Effector CD4-positive, alpha-beta T cell (primary cell): ENCODE data around the gene RBM33.

ENCODE experiments used
- DNase-seq: peaks from one replicate; pipeline ENCODE4 v3.0.0-alpha.2; 2020

Gene RBM33

DNA sequence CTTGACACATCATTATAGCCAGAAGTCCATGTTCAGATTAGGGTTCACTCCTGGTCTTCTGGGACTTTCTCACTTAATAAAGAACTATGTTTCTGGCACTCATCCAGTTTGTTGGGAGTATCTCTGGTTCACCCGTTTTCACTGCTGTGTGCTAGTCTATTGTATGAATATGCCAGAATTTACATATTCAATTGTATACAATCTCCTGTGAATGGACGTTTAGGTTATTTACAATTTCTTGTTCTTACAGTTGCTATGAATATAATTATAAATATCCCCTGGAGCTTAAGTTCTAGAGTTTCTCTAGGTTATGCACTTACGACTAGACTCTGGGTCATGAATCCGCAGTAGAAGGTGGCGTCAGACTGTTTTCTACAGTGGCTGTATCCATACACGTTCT lies 20.0 kb upstream of the RBM33 start:
- DNase-seq = no peak

DNA sequence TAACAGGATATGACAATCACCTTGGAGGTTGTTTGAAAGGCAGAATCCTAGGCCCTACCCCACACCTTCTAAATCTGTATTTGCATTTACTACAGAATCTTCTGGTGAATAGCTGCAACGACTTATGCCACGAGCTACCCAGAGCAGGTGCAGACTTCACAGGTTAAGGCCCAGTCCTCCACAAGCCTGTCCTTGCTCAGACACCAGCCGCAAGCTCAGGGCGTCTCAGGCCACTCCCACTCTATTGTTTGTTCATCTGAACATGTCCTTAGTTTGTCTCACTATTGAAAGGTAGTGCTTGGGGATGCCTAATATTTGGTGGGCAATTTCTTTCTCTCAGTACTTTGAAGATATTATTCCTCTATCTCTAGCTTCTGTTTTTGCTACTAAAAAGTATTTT lies 18.9 kb upstream of the RBM33 start:
- no peak for DNase-seq

DNA sequence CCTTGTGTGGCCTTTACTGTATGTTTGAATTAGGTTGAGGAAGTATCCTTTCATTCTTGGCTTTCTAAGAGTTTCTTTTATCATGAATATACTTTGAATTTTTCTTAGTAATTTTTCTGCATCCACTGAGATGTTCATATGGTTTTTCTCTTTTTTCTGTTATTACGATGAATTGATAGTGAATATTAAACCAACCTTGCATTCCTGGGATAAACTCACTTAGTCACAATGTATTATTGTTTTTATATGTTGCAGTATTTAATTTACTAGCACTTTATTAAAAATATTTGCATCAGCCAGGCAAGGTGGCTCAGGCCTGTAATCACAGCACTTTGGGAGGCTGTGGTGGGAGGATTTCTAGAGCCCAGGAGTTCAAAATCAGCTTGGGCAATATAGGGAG lies 15.3 kb upstream of the RBM33 start:
- DNase-seq = no peak

DNA sequence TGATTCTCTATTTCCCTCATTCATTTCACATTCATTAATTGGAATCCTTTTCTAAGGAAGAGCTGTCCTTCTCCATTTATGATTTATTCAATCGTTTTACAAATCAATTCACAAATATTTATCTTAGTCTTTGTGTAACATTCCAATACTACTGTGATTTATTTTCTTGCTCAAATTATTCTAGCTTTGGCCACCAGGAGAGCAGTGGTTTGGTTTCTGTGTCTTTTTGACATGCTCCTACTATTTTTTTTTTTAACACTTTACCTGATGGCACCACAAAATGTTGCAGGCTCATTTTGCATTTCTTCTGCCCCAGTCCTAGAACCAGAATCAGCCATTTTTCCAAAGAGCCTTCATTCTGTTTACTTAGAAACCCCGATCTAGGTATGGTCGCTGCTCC lies 13.3 kb upstream of the RBM33 start:
- no peak for DNase-seq

DNA sequence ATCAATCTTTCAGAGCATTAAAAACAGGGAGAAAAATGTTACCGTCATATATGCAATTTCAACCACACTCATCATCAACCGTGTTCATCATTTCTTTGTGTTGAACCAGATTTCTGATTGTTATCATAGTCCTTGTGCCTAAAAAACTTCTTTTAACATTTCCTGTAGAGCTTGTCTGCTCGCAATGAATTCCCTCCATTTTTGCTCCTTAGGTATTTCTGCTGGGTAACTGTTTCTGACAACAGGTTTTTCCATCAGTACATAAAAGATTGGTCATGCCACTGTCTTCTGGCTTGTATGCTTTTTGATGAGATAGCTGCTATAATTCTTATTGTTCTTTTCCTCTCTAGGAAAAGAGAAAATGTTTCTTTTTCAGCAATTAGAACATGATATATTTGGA lies 8.6 kb upstream of the RBM33 start:
- DNase-seq = no peak

DNA sequence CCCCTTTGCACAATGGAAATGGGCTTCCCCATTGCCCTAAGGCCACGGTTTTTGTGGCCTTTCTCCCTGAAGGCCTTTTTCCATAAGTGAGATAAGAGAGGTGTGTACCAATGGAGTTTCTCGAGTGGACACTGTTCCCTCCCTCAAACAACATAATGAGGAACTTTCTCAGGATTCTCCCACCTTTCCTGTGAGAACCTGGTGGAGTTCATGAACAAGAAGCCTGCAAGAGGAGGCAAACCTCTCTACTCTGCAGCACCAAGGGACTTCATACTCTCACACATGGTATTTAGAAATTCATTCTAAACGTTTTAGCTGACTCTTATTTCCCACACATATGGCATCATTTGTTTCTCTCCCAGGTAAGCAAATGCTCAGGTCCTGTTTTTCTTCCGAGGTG lies 7.3 kb upstream of the RBM33 start:
- DNase-seq = no peak

DNA sequence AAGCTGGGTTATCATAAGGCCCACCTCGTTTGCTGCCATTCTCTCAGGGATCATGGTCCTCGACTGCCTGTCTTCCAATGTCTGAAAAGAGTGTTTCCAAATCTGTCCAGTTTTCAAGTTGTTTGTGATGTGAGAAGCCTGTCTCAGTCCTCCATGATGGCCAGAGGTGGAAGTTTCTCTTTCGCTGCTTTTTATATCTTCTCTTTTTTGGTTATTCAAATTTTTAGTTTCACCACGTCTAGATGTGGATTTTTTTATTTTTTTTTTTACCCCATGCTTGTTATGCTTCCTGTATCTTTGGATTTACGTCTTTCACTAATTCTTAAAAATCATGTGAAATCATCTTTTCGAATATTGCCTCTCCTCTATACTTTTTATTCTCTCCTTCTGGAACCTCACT lies 6.1 kb upstream of the RBM33 start:
- no peak for DNase-seq

DNA sequence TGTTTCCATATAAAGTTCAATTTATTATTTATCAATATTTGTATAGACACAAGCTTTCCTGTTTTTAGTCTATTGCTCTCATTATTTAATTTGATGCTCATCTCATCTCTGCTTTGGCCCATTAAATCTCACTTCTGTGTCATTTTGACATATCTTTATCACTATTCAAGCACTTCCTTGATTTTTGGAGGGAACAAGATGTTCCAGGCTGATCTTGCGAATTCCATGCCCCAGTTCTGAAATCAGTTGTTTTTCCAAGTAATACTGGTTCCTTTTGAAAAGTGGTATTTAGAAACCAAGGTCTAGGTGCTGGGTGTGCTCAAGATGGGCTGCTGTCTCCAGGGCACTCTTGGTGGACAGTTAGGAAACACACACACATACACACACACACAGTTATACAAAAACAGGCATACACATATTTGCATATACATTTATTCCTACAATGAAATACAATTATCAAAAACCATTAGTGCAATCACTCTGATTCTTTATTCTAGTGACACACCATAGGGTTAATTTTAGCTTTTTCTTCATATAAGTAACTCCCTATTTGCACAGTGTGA lies 4.4 kb upstream of the RBM33 start:
- DNase-seq = no peak

DNA sequence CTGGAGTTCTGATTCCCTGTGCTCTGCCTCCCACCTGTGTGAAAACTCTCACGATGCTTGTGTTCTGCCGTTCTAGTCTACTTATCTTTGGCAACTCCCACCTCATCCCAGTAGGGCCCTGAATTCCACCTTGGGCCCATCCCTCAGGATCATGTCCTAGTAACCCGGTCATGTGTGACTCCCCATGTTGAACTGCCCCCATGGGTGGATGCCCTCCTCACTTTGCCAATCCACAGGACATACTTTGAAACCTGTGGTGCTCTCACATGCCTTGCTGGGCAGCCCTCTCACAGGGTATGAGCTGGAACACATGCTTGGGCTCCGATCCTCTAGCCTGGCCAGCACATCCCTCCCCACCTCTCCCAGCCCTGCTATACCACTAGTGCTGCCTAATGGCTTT lies 3.8 kb upstream of the RBM33 start:
- no peak for DNase-seq

DNA sequence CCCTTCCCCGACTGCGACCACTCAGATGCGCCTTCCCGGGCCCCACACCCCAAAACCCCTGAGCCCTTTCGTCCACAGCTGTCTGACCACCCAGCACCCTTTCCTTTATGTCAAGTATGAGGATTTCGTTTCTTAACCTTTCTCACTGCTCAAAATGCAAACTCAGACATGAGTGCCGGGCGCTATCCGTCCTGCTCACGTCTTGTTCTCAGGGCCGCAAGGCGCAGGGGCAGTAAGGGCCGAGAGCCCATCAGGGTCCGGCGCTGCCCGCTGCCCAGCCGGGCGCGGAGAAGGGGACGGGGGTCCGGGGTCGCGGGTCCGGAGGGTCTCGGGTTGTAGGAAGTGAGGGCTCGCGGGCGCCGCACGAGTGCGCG lies 670 bp upstream of the RBM33 start:
- no peak for DNase-seq

DNA sequence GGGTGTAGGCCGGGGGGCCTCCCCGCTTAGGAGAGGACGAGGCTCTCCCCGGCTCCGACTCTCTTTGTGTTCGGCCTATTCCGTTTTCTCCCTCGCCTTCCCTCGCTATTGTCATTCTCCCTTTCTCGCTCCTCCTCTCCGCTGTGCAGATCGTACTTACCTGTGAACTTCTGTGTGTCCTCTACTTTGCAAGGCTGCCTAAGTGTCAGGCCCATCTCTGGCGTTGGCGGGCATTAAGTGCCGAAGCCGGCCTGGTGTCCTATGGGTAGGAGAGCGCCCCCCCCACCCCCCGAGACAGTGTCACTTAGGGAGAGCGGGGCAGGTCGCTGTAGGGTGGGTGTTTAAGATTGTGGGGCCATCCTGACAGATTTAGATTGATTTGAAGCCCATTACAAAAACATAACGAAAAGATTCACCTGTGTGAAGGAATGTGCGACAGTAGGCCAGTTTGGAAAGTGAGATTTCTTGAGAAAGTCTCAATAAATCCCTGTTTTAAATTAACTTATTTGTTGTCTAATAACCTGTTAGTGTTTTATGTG lies 579 bp downstream of the RBM33 start:
- DNase-seq = peak; percentile 11

DNA sequence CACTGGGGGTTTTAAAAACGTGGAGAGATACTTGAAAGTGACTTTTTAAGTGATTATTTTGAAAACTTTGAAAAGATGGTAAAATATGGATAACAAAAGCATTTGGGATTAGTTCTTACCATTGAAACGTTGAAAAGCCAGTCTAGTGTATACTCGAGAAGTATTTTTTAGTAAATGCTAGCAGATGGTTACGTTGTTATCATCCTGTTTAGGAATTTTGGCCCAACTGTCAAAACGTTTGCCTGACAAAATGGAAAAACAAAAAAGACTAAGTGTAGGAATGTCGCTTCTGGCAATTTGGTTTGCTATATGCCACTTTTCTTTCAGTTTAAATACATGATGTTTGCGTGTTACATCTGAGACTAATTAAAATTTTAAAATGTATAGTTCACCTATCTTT lies 1.2 kb downstream of the RBM33 start:
- DNase-seq = no peak

DNA sequence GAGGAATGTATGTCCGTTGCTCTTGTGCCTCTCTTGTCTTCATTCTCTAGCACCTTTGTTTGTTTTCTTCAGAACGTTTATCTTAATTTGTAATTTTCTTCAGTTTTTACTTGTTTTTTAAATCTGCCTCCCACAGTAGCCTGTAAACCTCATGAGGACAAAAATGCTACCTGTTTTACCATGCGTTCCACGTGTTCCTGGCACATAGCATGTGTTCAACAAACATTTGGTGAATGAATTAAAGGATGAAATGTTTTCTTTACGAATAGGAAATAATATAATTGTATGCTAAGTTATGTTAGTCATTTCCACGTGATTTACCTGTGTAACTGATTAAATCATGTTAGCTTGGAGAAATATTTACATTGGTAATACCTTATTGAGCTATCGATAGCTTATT lies 2.2 kb downstream of the RBM33 start:
- no peak for DNase-seq

DNA sequence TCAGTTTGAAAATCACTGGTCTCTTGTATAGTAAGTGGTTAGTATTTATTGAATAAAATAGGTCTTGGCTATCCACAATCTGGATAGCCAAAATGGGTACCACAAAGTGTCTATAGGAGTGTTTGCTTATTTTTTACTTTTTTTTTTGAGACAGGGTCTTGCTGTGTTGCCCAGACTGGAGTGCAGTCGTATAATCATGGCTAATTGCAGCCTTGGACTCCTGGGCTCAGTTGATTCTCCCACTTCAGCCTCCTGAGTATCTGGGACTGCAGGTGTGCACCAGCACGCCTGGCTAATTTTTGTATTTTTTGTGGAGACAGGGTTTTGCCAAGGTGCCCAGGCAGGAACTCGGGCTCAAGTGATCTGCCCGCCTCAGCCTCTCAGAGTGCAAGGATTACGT lies 2.8 kb downstream of the RBM33 start:
- DNase-seq = no peak

DNA sequence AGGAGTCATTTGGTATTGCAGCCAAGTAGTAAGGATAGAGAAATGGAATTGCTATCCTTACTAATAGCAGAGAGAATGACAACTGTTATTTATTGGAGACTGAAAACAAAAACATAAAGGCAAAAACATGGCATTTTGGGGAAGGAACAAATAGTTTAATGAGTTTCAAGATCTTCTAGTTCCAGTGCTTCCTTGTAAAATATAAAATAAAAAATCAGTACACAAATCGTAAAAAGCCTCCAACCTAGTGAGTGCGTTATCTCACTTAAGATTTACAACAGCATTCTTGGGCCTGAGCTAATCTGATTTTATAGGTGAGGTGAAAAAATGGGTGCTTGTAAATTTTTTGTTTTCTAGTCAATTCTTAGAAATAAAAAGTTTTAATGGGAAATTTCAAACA lies 3.3 kb downstream of the RBM33 start:
- DNase-seq = no peak

DNA sequence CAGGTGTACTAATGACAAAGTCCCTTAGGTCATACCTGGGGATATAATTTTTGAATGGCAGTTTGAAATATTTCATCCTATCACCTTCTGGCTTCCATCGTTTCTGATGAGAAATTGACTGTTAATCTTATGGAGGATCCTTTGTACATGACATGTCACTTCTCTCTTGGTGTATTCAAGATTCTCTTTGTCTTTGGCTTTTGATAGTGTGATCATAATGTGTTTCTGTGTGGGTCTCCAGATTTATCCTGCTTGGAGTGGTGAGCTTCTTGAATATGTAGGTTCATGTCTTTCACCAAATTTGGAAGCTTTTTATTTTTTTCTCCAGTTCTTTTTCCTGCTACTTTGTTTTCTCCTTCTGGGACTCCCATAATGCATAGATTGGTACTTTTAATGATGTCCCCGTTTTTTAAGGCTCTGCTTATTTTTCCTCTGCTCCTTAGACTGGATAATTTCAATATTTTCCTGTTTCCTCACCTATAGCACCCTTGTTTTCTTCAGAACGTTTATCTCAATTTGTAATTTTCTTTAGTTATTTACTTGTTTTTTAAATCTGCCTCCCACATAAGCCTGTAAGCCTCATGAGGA lies 4.4 kb downstream of the RBM33 start:
- DNase-seq = no peak

DNA sequence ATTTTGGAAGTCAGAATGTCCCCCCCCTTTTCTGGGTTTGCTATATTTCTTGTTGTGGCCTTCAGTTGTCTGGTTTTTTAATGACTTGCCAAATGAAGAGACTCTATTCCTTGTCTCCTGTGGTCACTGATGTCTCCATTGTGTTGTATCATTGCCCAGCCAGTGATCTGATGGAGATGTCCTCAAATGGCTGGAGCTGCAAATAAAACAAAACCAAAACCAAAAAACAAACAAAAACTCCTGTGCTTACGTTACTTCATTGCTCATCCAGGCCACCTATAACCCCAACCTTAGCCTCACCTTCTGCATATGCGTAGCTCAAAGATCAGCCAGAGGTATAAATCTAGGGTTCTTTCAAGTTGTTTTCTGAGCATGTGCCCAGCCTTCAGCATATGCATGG lies 5.1 kb downstream of the RBM33 start:
- no peak for DNase-seq

DNA sequence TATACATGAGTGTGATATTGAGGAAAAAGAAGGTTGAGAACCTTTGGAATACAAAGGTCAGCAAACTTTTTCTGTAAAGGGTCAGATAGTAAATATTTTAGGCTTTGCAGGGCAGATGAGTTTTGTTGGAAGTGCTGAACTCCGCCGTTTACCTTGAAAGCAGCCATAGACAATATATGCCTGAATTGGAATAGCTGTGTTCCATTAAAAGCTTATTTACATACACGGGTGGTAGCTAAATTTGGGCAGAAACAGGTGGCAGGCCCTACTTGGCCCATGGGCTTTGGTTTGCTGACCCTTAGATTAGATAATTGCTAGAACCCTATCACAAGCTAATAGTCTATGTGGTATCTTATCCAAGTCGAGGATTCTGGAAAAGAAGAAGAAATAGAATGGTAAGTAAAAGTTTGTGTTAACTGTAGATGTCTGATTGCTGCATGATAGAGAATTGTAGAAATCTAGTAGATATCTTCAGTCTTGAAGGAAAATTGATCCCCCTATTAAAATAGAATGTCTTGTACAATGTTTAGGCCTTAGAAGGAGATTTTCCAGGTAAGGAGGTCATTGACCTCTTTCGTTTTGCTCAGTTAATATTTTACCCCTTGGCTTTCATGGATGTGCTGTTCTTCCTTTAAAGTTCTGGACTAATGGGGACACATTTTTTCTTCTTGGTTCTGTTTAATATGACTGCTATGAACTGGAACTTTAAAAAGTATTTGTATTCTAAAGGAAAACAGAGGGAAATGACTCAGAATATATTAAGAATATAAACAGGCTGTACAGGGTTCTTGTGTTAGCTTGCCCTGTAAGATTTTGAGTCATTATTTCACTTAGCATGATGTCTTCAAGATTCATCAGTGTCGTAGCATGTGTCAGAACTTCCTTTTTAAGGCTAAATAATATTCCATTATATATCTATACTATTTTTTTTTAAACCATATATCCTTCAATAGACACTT lies 8.0 kb downstream of the RBM33 start:
- no peak for DNase-seq

DNA sequence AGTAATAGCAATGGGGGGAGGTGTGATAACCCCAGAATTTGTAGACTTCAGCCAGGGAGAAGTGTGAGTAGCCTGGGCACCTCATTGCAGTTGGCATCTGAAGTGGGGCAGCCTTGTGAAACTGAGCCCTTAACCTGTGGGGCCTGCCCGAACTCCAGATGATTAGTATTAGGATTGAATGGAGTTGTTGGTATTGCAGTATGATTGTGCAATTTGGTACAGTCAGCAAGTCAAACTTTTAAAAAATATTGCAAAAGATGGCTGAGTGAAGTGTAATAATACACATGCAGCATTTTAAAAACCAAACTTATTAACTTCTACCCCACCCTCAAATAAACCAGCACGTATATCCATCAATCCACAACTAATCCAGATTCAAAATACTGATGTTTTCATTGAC lies 9.3 kb downstream of the RBM33 start:
- DNase-seq = no peak

DNA sequence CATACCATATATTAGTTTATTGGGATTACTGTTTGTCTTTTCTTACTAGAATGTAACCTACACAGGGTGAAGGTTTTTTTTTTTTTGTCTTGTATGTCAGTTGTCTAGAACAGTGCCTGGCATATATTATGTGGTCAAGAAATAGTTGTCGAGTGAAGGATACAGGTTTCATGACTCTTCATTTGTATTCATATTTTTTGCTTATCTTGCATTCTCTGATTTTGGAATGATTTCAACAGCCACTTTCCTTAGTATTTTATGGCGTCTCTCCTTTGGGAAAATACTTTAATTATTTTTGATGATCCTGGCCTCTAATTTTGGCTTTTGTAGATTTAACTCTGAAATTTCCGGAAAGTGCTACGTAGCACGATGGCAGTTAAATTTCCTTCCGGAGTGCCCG lies 12.4 kb downstream of the RBM33 start:
- no peak for DNase-seq

DNA sequence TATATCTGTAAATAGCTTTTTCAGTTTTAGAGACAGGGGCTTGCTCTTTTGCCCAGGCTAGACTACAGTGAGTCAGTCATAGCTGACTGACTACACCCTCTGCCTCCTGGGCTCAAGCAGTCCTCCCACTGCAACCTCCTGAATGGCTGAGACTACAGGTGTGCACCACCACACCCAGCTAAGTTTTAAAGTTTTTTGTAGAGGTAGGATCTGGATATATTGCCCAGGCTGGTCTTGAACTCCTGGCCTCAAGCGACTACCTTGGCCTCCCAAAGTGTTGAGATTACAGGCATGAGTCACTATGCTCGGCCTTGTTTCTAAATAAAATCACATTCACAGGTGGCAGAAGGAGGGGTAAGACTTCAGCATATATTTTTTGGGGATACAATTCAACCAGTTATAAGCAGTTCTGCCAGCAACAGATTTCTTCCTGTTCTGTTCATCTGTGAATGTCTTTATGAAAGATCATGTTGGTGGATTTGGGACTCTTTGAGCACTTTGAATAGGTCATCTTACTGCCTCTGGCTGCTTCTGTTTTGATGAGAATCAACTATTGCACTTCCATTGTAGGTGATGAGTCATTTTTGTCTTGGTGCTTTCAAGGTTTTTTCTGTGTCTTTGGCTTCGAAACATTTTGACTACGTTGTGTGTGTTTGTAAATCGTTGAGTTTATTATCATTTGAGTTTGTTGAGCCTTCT lies 15.7 kb downstream of the RBM33 start:
- DNase-seq = no peak

DNA sequence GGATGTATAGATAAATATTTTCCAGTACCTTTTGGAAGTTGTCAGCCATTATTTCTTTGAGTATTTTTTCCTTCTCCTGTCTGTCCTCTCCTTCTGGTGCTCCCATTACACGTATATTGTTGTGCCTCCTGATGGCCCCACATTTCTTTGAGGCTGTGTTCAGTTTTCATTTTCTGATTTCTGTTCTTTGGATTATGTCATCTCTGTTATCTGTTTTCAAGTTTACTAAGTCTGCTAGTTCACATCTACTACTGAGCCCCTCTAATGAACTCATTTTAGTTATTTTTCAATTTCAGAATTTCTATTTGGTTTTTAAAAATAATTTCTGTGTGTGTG lies 16.3 kb downstream of the RBM33 start:
- DNase-seq = no peak

DNA sequence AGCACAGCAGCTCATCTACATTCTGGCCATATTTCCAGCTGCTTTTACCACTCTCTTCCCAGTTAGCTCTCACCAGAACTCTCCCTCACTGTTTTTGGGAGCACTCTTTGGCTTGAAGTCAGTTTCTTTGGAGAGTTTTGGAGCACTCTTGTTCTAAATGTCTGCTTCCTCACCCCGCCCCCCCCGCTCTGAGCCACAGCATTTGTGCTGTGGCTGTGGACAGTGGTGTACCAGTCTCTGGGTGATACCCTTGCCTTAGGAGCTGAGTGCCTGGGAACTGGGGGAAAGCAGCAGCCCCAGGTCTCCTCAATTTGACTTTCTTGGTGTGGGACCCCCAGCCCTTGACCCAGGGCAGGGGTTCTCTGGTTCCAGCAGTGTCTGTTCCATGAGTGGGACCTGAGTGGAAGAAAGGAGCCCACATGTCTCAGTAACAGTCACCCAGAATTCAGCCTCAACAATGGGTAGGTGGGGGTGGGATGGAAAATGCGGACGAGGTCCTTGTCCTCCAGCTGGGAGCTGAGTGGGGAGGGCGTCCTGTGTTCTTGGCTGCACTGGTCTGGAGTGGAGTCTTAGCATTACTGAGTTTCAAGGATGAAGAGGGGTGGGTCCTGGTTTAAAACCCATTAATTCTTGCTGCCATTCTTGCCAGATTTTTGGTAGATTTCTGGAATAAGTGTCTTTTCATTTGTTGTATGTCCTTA lies 18.0 kb downstream of the RBM33 start:
- DNase-seq = no peak
